Lung microvascular endothelial cell (primary cell): ENCODE data around the gene GRIA4. TPM values are rescaled to one million over a fixed set of nuclear protein-coding genes. Genes with fewer than 3 reads are reported as not detected.
"Not testable (repeated sequence)": the region's sequence is repeated elsewhere in the genome, so short reads cannot be mapped to it uniquely, and the experiment has no call there.

Source experiments
- DNase-seq, 2 donors: peaks; one replicate each; pipeline versions ENCODE4 v3.0.0 to v3.0.0-alpha.2; 2010; ENCODE audit warnings: low read depth in 2 of 2
- total RNA-seq: library from RNA; depleted of rRNA; stranded (reverse); fragments of >200 nt; gene quantifications from 2 replicates; pipeline ENCODE4 v1.2.1, GENCODE V29; 2014

GRIA4 gene
- total RNA-seq, 1 donor from 2014 or later: not detected

GRCh38 chr11:105785850-105786249 is 176.0 kb downstream of the GRIA4 start:
- DNase-seq: not testable (repeated sequence)

GRCh38 chr11:105786741-105787140 is 176.9 kb downstream of the GRIA4 start:
- DNase-seq: no peak

GRCh38 chr11:105789579-105790420 is 179.9 kb downstream of the GRIA4 start:
- no peak for DNase-seq

GRCh38 chr11:105790840-105791239 is 181.0 kb downstream of the GRIA4 start:
- DNase-seq: no peak

GRCh38 chr11:105793092-105793491 is 183.2 kb downstream of the GRIA4 start:
- no peak for DNase-seq

- no peak for DNase-seq
Measured at GRCh38 chr11:105799263-105799662, 189.4 kb downstream of the GRIA4 start.

GRCh38 chr11:105799728-105800462 is 190.0 kb downstream of the GRIA4 start:
- no peak for DNase-seq

- no peak for DNase-seq
Measured at GRCh38 chr11:105802390-105802789, 192.5 kb downstream of the GRIA4 start.

- DNase-seq: no peak
Measured at GRCh38 chr11:105811242-105811641, 201.4 kb downstream of the GRIA4 start.

GRCh38 chr11:105821372-105821771 is 211.5 kb downstream of the GRIA4 start:
- DNase-seq: no peak

GRCh38 chr11:105821781-105822180 is 211.9 kb downstream of the GRIA4 start:
- no peak for DNase-seq

GRCh38 chr11:105823495-105824033 is 213.7 kb downstream of the GRIA4 start:
- DNase-seq: no peak

GRCh38 chr11:105824457-105825013 is 214.7 kb downstream of the GRIA4 start:
- no peak for DNase-seq

- no peak for DNase-seq
Measured at GRCh38 chr11:105825141-105825540, 215.3 kb downstream of the GRIA4 start.

GRCh38 chr11:105827906-105828305 is 218.0 kb downstream of the GRIA4 start:
- DNase-seq: no peak

- DNase-seq: no peak
Measured at GRCh38 chr11:105829084-105829483, 219.2 kb downstream of the GRIA4 start.

- DNase-seq: no peak
Measured at GRCh38 chr11:105834461-105834860, 224.6 kb downstream of the GRIA4 start.

GRCh38 chr11:105838668-105839384 is 229.0 kb downstream of the GRIA4 start:
- DNase-seq: no peak

GRCh38 chr11:105840391-105840790 is 230.5 kb downstream of the GRIA4 start:
- DNase-seq: no peak

GRCh38 chr11:105852403-105852802 is 242.5 kb downstream of the GRIA4 start:
- DNase-seq: no peak

- DNase-seq: no peak
Measured at GRCh38 chr11:105854269-105854668, 244.4 kb downstream of the GRIA4 start.
